ENCODE results near the gene SURF6. TPM values are rescaled to one million over a fixed set of nuclear protein-coding genes. Genes with fewer than 3 reads are reported as not detected.
"Not testable (repeated sequence)": the region's sequence is repeated elsewhere in the genome, so short reads cannot be mapped to it uniquely, and the experiment has no call there.

The SURF6 gene
- total RNA-seq, 3 donors from 2014 or later (not counting 1 experiment from before 2014, with no cell fraction given) = 13.8 to 23.5 (median 21.3) TPM

DNA sequence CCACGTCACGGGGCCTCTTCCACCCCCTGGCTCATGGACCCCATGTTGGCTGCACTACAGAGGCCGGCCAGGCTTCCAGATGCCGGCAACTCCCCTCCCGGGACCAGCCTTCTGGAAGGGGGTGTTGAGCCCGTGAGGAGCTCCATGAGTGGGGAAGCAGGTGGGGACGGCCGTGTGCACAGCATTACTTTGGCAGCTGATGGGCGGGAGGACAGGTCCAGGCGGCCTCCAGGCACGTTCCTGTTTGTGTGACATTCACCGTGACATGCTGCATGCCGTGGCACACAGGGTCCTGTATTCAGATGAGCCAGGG lies 31.9 kb downstream of the SURF6 start:
- ATAC-seq (no peak), DNase-seq (no peak)
- intact Hi-C loops (cut with micrococcal nuclease) = no loop called here
- Mint-ChIP-seq H3K9me3 (no peaks in the 10 kb centered on the region), H3K27ac (no peak overlapping the region), H3K4me3 (no peak overlapping the region), H3K4me1 (no peaks in the 10 kb centered on the region), H3K27me3 (ENCODE audit: low read depth in 2 of 2) (peaks cover 3 to 8% of the 10 kb centered on the region in 2 donors), H3K36me3 (no peaks in the 10 kb centered on the region)
- Histone ChIP-seq H3K36me3 (ENCODE audit: control insufficient read depth, insufficient read depth, low read length) (no peaks in the 10 kb centered on the region), H3K27ac (ENCODE audit: low read length) (no peak overlapping the region), H3K9me3 (ENCODE audit: control insufficient read depth, insufficient read depth, low read length) (no peaks in the 10 kb centered on the region), H3K27me3 (ENCODE audit: control insufficient read depth, insufficient read depth, low read length) (no peaks in the 10 kb centered on the region), H3K4me1 (ENCODE audit: control insufficient read depth, insufficient read depth, low read length) (no peaks in the 10 kb centered on the region), H3K4me3 (ENCODE audit: low read length) (no peak overlapping the region)
- 90% methylated on average over 13 of the region's 13 CpGs for WGBS (ENCODE audit: insufficient coverage)
- TF ChIP-seq, protein P1, sequence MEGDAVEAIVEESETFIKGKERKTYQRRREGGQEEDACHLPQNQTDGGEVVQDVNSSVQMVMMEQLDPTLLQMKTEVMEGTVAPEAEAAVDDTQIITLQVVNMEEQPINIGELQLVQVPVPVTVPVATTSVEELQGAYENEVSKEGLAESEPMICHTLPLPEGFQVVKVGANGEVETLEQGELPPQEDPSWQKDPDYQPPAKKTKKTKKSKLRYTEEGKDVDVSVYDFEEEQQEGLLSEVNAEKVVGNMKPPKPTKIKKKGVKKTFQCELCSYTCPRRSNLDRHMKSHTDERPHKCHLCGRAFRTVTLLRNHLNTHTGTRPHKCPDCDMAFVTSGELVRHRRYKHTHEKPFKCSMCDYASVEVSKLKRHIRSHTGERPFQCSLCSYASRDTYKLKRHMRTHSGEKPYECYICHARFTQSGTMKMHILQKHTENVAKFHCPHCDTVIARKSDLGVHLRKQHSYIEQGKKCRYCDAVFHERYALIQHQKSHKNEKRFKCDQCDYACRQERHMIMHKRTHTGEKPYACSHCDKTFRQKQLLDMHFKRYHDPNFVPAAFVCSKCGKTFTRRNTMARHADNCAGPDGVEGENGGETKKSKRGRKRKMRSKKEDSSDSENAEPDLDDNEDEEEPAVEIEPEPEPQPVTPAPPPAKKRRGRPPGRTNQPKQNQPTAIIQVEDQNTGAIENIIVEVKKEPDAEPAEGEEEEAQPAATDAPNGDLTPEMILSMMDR (IDR thresholded peaks at IDR 0.05) = no peak

DNA sequence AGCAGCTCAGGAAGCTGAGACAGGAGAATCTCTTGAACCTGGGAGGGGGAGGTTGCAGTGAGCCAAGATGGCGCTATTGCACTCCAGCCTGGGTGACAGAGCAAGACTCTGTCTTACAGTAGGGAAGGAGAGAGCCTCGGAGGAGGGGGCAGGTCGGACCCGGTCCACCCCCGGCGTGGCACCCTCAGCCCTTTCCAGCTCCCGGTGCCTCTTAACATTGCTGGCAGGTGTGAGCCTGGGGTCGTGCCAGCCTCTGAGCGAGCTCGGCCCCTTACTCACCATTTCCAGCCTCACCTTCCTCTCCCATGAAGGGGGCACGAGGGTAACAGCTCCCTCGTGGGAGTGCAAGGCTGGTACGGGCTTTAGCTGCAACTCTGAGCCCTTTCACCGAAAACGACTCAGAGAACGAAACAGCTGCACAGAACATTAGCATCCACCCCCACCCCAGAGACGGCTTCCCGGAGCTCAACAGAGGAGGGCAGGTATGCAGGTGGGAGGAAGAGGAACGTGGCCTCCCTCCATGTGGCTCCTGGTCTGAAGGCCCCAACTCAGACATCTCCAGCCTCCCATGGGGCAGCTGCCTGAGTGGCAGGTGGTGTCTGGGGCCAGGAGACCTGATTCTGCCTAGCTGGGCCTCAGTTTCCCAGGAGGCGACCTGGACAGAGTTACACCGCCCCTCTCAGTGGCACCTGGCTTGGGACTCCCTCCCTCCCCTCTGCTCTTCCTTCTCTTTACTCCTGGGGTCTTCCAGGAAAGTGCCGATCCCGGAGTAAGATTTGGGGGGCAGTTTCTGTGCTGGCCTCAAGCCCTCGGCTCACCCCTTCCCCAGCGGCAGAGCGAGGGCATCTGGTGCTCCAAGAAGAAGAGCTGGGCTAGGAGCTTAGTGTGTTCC lies 32.5 kb downstream of the SURF6 start:
- ATAC-seq (no peak), DNase-seq (no peak)
- no peaks in the 10 kb centered on the region for H3K4me1 ChIP-seq (ENCODE audit: control insufficient read depth, insufficient read depth, low read length)
- peaks cover 3 to 10% of the 10 kb centered on the region in 2 donors for H3K27me3 Mint-ChIP-seq (ENCODE audit: low read depth in 2 of 2)
- H3K4me3 ChIP-seq (ENCODE audit: low read length) = no peak overlapping the region
- TF ChIP-seq, protein P1 (IDR thresholded peaks at IDR 0.05) = no peak
- H3K36me3 ChIP-seq (ENCODE audit: control insufficient read depth, insufficient read depth, low read length) = no peaks in the 10 kb centered on the region
- no peaks in the 10 kb centered on the region for H3K36me3 Mint-ChIP-seq
- intact Hi-C loops (cut with micrococcal nuclease) = no loop called here
- H3K27me3 ChIP-seq (ENCODE audit: control insufficient read depth, insufficient read depth, low read length) = no peaks in the 10 kb centered on the region
- H3K4me3 Mint-ChIP-seq = no peak overlapping the region
- H3K9me3 ChIP-seq (ENCODE audit: control insufficient read depth, insufficient read depth, low read length) = no peaks in the 10 kb centered on the region
- H3K9me3 Mint-ChIP-seq = no peaks in the 10 kb centered on the region
- H3K4me1 Mint-ChIP-seq = no peaks in the 10 kb centered on the region
- WGBS (ENCODE audit: insufficient coverage) = 86% methylated on average over 24 of the region's 26 CpGs
- no peak overlapping the region for H3K27ac Mint-ChIP-seq
- H3K27ac ChIP-seq (ENCODE audit: low read length) = no peak overlapping the region

- no peak overlapping the region for H3K4me3 ChIP-seq (ENCODE audit: low read length)
- H3K36me3 ChIP-seq (ENCODE audit: control insufficient read depth, insufficient read depth, low read length) = no peaks in the 10 kb centered on the region
- 88% methylated on average over 13 of the region's 13 CpGs for WGBS (ENCODE audit: insufficient coverage)
- peaks cover 12 to 20% of the 10 kb centered on the region in 2 donors for H3K27me3 Mint-ChIP-seq (ENCODE audit: low read depth in 2 of 2)
- no peak overlapping the region for H3K27ac Mint-ChIP-seq
- no peaks in the 10 kb centered on the region for H3K9me3 Mint-ChIP-seq
- no peaks in the 10 kb centered on the region for H3K4me1 Mint-ChIP-seq
- no peaks in the 10 kb centered on the region for H3K4me1 ChIP-seq (ENCODE audit: control insufficient read depth, insufficient read depth, low read length)
- H3K4me3 Mint-ChIP-seq = no peak overlapping the region
- H3K27ac ChIP-seq (ENCODE audit: low read length) = no peak overlapping the region
- no peak for ATAC-seq
- TF ChIP-seq, protein P1 (IDR thresholded peaks at IDR 0.05) = no peak
- no peak for DNase-seq
- H3K36me3 Mint-ChIP-seq = no peaks in the 10 kb centered on the region
- no peaks in the 10 kb centered on the region for H3K9me3 ChIP-seq (ENCODE audit: control insufficient read depth, insufficient read depth, low read length)
- H3K27me3 ChIP-seq (ENCODE audit: control insufficient read depth, insufficient read depth, low read length) = no peaks in the 10 kb centered on the region
- intact Hi-C loops (cut with micrococcal nuclease) = no loop called here
Observed at GRCh38 chr9:133301253-133302230, 34.4 kb downstream of the SURF6 start.

GRCh38 chr9:133299996-133300395 lies 36.0 kb downstream of the SURF6 start:
- H3K27me3 ChIP-seq (ENCODE audit: control insufficient read depth, insufficient read depth, low read length); ATAC-seq; DNase-seq; H3K36me3 ChIP-seq (ENCODE audit: control insufficient read depth, insufficient read depth, low read length); H3K4me3 ChIP-seq (ENCODE audit: low read length); H3K4me1 Mint-ChIP-seq; H3K27ac Mint-ChIP-seq; H3K9me3 Mint-ChIP-seq; H3K9me3 ChIP-seq (ENCODE audit: control insufficient read depth, insufficient read depth, low read length); intact Hi-C loops (cut with micrococcal nuclease); H3K4me3 Mint-ChIP-seq; H3K27ac ChIP-seq (ENCODE audit: low read length); H3K4me1 ChIP-seq (ENCODE audit: control insufficient read depth, insufficient read depth, low read length); H3K36me3 Mint-ChIP-seq: not testable (repeated sequence)
- 74% methylated on average over 8 of the region's 16 CpGs for WGBS (ENCODE audit: insufficient coverage)
- peaks cover 9 to 20% of the 10 kb centered on the region in 2 donors for H3K27me3 Mint-ChIP-seq (ENCODE audit: low read depth in 2 of 2)
